ENCODE data around the gene PDZD4. TPM values are rescaled to one million over a fixed set of nuclear protein-coding genes. Genes with fewer than 3 reads are reported as not detected.

The PDZD4 gene
- total and polyA plus RNA-seq, 9 of the 15 experiments (the other 6 are each of a cell fraction or from before 2014, with no cell fraction given) = 0.05 to 0.38 (median 0.07) TPM; not detected in 5

- no peak for TF ChIP-seq ZFPM2 (CRISPR knock-in tag; IDR thresholded peaks at IDR 0.05)
- 0 out of 2 replicates have a peak, but pooled peaks have one; percentile 28 for TF ChIP-seq MYC (IDR thresholded peaks at IDR 0.05; ENCODE audit: low read depth, low read length)
- no peak for TF ChIP-seq MYC (CRISPR knock-in tag; IDR thresholded peaks at IDR 0.05; ENCODE audit: borderline replicate concordance, low read depth)
- TF ChIP-seq HDAC2 (IDR thresholded peaks at IDR 0.05) = no peak
- TF ChIP-seq, protein P1, sequence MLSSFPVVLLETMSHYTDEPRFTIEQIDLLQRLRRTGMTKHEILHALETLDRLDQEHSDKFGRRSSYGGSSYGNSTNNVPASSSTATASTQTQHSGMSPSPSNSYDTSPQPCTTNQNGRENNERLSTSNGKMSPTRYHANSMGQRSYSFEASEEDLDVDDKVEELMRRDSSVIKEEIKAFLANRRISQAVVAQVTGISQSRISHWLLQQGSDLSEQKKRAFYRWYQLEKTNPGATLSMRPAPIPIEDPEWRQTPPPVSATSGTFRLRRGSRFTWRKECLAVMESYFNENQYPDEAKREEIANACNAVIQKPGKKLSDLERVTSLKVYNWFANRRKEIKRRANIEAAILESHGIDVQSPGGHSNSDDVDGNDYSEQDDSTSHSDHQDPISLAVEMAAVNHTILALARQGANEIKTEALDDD (IDR thresholded peaks at IDR 0.05) = no peak
- no peak for TF ChIP-seq CEBPZ (IDR thresholded peaks at IDR 0.05; ENCODE audit: borderline replicate concordance, low read depth, low read length)
- no peak for TF ChIP-seq ZC3H4 (CRISPR knock-in tag; IDR thresholded peaks at IDR 0.05; ENCODE audit: borderline replicate concordance)
- TF ChIP-seq ZBTB34 (CRISPR knock-in tag; IDR thresholded peaks at IDR 0.05) = no peak
- TF ChIP-seq PRMT5 (CRISPR knock-in tag; IDR thresholded peaks at IDR 0.05) = no peak
- TF ChIP-seq NR2C1 (IDR thresholded peaks at IDR 0.05) = no peak
- TF ChIP-seq NR2C1 (tag; IDR thresholded peaks at IDR 0.05) = no peak
- peak; percentile 71 for TF ChIP-seq FOXJ2 (tag; IDR thresholded peaks at IDR 0.05)
- TF ChIP-seq ZNF551 (CRISPR knock-in tag; IDR thresholded peaks at IDR 0.05) = no peak
- 0 out of 2 replicates have a peak, but pooled peaks have one; percentile 14 for TF ChIP-seq SMARCA4 (IDR thresholded peaks at IDR 0.05)
- TF ChIP-seq BRF1 (IDR thresholded peaks at IDR 0.05; ENCODE audit: borderline replicate concordance, extremely low read depth, insufficient read length) = no peak
- TF ChIP-seq NR4A1 (CRISPR knock-in tag; IDR thresholded peaks at IDR 0.05) = no peak
- TF ChIP-seq NR4A1 (tag; IDR thresholded peaks at IDR 0.05) = no peak
- TF ChIP-seq TRIM24 (IDR thresholded peaks at IDR 0.05) = no peak
- no peak for TF ChIP-seq TARDBP (IDR thresholded peaks at IDR 0.05)
- no peak for TF ChIP-seq SRSF7 (optimal IDR thresholded peaks at IDR 0.05; ENCODE audit: low read depth, low read length)
- TF ChIP-seq ZSCAN29 (IDR thresholded peaks at IDR 0.05) = no peak
- 0 out of 2 replicates have a peak, but pooled peaks have one; percentile 26 for TF ChIP-seq GATA2 (CRISPR knock-in tag; IDR thresholded peaks at IDR 0.05)
- TF ChIP-seq ZNF41 (CRISPR knock-in tag; conservative IDR thresholded peaks at IDR 0.05) = no peak
- TF ChIP-seq THAP7 (CRISPR knock-in tag; IDR thresholded peaks at IDR 0.05) = no peak
- TF ChIP-seq POLR3G (IDR thresholded peaks at IDR 0.05; ENCODE audit: extremely low read depth, insufficient read length, insufficient replicate concordance) = no peak
These were observed 39.1 kb downstream of the PDZD4 start (continued) for GRCh38 chrX:153791104-153791852.

Measured in K562 (cell line).